ENCODE measurements around the gene RBM28. TPM values are rescaled to one million over a fixed set of nuclear protein-coding genes. Genes with fewer than 3 reads are reported as not detected.

The RBM28 gene
- total RNA-seq, 2 donors from 2014 or later: 13.8 to 29.7 TPM

- no peak overlapping the region for H3K4me3 ChIP-seq
- H3K36me3 ChIP-seq: no peaks in the 10 kb centered on the region
- no peaks in the 10 kb centered on the region for H3K4me1 ChIP-seq (replicated peaks)
- H3K27me3 ChIP-seq (replicated peaks; ENCODE audit: insufficient read depth): no peaks in the 10 kb centered on the region
- TF ChIP-seq POLR2A (IDR thresholded peaks at IDR 0.05) (no peak), CTCF (IDR thresholded peaks at IDR 0.05) (no peak), POLR2AphosphoS5 (IDR thresholded peaks at IDR 0.05) (no peak)
- no peaks in the 10 kb centered on the region for H3K9me3 ChIP-seq
- intact Hi-C loops (cut with DNase I): no loop called here
- no peak overlapping the region for H3K27ac ChIP-seq
- 85% methylated on average over 3 of the region's 3 CpGs for WGBS
- no peak for DNase-seq (ENCODE audit: low spot score)
Measured at GRCh38 chr7:128380483-128381106, 36.9 kb upstream of the RBM28 start.

- Histone ChIP-seq H3K9me3 (no peaks in the 10 kb centered on the region), H3K36me3 (no peaks in the 10 kb centered on the region), H3K4me1 (replicated peaks) (no peaks in the 10 kb centered on the region), H3K27ac (no peak overlapping the region), H3K4me3 (no peak overlapping the region), H3K27me3 (replicated peaks; ENCODE audit: insufficient read depth) (no peaks in the 10 kb centered on the region)
- 85% methylated on average over 6 of the region's 6 CpGs for WGBS
- DNase-seq (ENCODE audit: low spot score): no peak
- intact Hi-C loops (cut with DNase I): no loop called here
- TF ChIP-seq CTCF (IDR thresholded peaks at IDR 0.05): no peak
- TF ChIP-seq POLR2A (IDR thresholded peaks at IDR 0.05): no peak
- TF ChIP-seq POLR2AphosphoS5 (IDR thresholded peaks at IDR 0.05): no peak
Measured at GRCh38 chr7:128379900-128380479, 36.3 kb upstream of the RBM28 start.

GRCh38 chr7:128378637-128379036, 34.9 kb upstream of the RBM28 start:
- no peak for DNase-seq (ENCODE audit: low spot score)
- no peaks in the 10 kb centered on the region for H3K4me1 ChIP-seq (replicated peaks)
- no peak overlapping the region for H3K27ac ChIP-seq
- no peak overlapping the region for H3K4me3 ChIP-seq
- H3K9me3 ChIP-seq: no peaks in the 10 kb centered on the region
- intact Hi-C loops (cut with DNase I): no loop called here
- no peaks in the 10 kb centered on the region for H3K36me3 ChIP-seq
- TF ChIP-seq POLR2A (IDR thresholded peaks at IDR 0.05) (no peak), POLR2AphosphoS5 (IDR thresholded peaks at IDR 0.05) (no peak), CTCF (IDR thresholded peaks at IDR 0.05) (no peak)
- 61% methylated on average over 2 of the region's 2 CpGs for WGBS
- no peaks in the 10 kb centered on the region for H3K27me3 ChIP-seq (replicated peaks; ENCODE audit: insufficient read depth)

DNA sequence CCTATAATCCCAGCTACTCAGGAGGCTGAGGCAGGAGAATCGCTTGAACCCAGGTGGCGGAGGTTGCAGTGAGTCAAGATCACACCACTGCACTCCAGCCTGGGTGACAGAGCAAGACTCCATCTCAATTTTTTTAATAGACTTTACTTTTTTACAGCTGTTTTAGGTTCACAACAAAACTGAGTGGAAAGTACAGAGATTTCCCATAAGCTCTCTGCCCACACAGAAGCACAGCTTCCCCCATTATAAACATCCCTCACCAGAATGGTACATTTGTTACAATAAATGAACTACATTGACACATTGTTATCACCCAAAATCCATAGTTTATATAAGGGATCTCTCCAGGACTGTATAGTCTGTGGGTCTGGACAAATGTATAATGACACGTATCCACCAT, 32.4 kb upstream of the RBM28 start:
- TF ChIP-seq POLR2A (IDR thresholded peaks at IDR 0.05) (no peak), CTCF (IDR thresholded peaks at IDR 0.05) (no peak), POLR2AphosphoS5 (IDR thresholded peaks at IDR 0.05) (no peak)
- WGBS: 93% methylated on average over 3 of the region's 3 CpGs
- DNase-seq (ENCODE audit: low spot score): no peak

GRCh38 chr7:128374041-128374440, 30.3 kb upstream of the RBM28 start:
- Histone ChIP-seq H3K4me3 (no peak overlapping the region), H3K36me3 (no peaks in the 10 kb centered on the region), H3K9me3 (no peaks in the 10 kb centered on the region), H3K4me1 (replicated peaks) (no peaks in the 10 kb centered on the region), H3K27ac (no peak overlapping the region), H3K27me3 (replicated peaks; ENCODE audit: insufficient read depth) (no peaks in the 10 kb centered on the region)
- no peak for TF ChIP-seq POLR2A (IDR thresholded peaks at IDR 0.05)
- intact Hi-C loops (cut with DNase I): no loop called here
- WGBS: 62% methylated on average over 1 of the region's 1 CpG
- no peak for DNase-seq (ENCODE audit: low spot score)

More for the DNA sequence above, 32.4 kb upstream of the RBM28 start:
- H3K36me3 ChIP-seq: no peaks in the 10 kb centered on the region
- no peaks in the 10 kb centered on the region for H3K9me3 ChIP-seq
- H3K4me3 ChIP-seq: no peak overlapping the region
- H3K4me1 ChIP-seq (replicated peaks): no peaks in the 10 kb centered on the region
- no peak overlapping the region for H3K27ac ChIP-seq
- intact Hi-C loops (cut with DNase I): no loop called here
- H3K27me3 ChIP-seq (replicated peaks; ENCODE audit: insufficient read depth): no peaks in the 10 kb centered on the region
